ENCODE measurements around the gene LRIG2. TPM values are rescaled to one million over a fixed set of nuclear protein-coding genes. Genes with fewer than 3 reads are reported as not detected.

Gene LRIG2
- total and polyA plus RNA-seq, 2 of the 13 experiments (the other 11 are each of a cell fraction or from before 2014, with no cell fraction given) = 8.1 to 12.2 TPM

DNA sequence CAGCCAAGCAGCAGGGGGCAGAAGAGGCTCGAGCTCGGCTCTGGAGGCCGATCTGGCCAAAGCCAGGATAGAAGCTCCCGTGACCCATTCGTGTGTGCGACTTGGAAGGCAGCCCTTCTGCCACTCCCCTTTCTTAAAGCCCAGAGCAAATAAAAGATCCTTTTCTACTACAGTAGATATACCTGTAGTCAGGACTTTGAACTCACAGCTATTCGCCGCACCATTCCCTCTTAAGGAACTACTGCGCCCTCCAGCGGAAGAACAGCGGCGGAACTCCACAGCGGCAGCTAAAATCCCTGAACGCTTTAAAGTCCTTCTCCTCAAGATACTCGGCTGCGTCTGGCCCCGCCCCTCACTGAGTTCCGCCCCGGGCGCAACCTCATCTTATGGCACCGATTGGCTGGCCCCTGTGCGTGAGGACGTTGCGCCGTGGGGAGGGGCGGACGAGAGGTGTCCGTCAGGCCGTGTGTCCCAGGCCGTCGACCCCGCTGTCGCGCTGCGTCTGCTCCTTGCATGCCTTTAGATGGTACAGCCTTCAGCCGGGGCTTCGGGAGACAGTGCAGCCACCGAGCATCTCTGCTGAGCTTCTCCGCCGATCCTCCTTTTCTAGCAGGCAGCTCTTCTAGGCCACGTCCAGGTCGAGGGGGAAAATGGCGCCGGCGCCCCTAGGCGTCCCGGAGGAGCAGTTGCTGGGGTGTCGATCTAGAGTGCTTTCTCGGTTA, at the start of gene LRIG2 (continued):
- no peak for TF ChIP-seq ERF (CRISPR knock-in tag; IDR thresholded peaks at IDR 0.05)
- TF ChIP-seq, protein P1, sequence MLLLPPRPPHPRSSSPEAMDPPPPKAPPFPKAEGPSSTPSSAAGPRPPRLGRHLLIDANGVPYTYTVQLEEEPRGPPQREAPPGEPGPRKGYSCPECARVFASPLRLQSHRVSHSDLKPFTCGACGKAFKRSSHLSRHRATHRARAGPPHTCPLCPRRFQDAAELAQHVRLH (CRISPR knock-in tag; IDR thresholded peaks at IDR 0.05; ENCODE audit: borderline replicate concordance, low read depth) = peak; percentile 23; the same call in 1 of the 2 replicates
- TF ChIP-seq ZNF256 (CRISPR knock-in tag; conservative IDR thresholded peaks at IDR 0.05) = peak; percentile 88; the same call in 1 of the 2 replicates
- peak; percentile 90 for TF ChIP-seq KDM5B (CRISPR knock-in tag; IDR thresholded peaks at IDR 0.05; ENCODE audit: borderline replicate concordance)
- no peak for TF ChIP-seq SMAD1 (CRISPR knock-in tag; IDR thresholded peaks at IDR 0.05; ENCODE audit: borderline replicate concordance, low read depth)
- TF ChIP-seq ZFAT (CRISPR knock-in tag; conservative IDR thresholded peaks at IDR 0.05) = 0 out of 2 replicates have a peak, but pooled peaks have one; percentile 45
- TF ChIP-seq, protein P2, sequence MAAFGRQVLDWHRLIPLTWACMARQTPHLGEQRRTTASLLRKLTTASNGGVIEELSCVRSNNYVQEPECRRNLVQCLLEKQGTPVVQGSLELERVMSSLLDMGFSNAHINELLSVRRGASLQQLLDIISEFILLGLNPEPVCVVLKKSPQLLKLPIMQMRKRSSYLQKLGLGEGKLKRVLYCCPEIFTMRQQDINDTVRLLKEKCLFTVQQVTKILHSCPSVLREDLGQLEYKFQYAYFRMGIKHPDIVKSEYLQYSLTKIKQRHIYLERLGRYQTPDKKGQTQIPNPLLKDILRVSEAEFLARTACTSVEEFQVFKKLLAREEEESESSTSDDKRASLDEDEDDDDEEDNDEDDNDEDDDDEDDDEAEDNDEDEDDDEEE (CRISPR knock-in tag; IDR thresholded peaks at IDR 0.05) = no peak
- peak; percentile 28; the same call in 1 of the 2 replicates for TF ChIP-seq ZNF629 (CRISPR knock-in tag; conservative IDR thresholded peaks at IDR 0.05)
- no peak for TF ChIP-seq ZNF296 (CRISPR knock-in tag; conservative IDR thresholded peaks at IDR 0.05)
- no peak for TF ChIP-seq SCMH1 (CRISPR knock-in tag; IDR thresholded peaks at IDR 0.05; ENCODE audit: borderline replicate concordance)
- TF ChIP-seq KLF12 (CRISPR knock-in tag; IDR thresholded peaks at IDR 0.05; ENCODE audit: borderline replicate concordance) = no peak; the same call in 1 of the 2 replicates
- TF ChIP-seq THYN1 (CRISPR knock-in tag; IDR thresholded peaks at IDR 0.05; ENCODE audit: borderline replicate concordance, low read depth) = no peak
- TF ChIP-seq NR2C2 (CRISPR knock-in tag; IDR thresholded peaks at IDR 0.05; ENCODE audit: borderline replicate concordance) = peak; percentile 56; the same call in 1 of the 2 replicates
- TF ChIP-seq ZNF335 (CRISPR knock-in tag; IDR thresholded peaks at IDR 0.05) = no peak; the same call in 1 of the 2 replicates
- no peak for TF ChIP-seq RFXANK (CRISPR knock-in tag; IDR thresholded peaks at IDR 0.05)
- no peak for TF ChIP-seq ZNF713 (CRISPR knock-in tag; IDR thresholded peaks at IDR 0.05)
- TF ChIP-seq ETV6 (CRISPR knock-in tag; conservative IDR thresholded peaks at IDR 0.05) = no peak
- TF ChIP-seq RBAK (CRISPR knock-in tag; IDR thresholded peaks at IDR 0.05) = no peak
- peak; percentile 56; the same call in 1 of the 2 replicates for TF ChIP-seq NKX3-1 (CRISPR knock-in tag; IDR thresholded peaks at IDR 0.05)
- TF ChIP-seq, protein P3, sequence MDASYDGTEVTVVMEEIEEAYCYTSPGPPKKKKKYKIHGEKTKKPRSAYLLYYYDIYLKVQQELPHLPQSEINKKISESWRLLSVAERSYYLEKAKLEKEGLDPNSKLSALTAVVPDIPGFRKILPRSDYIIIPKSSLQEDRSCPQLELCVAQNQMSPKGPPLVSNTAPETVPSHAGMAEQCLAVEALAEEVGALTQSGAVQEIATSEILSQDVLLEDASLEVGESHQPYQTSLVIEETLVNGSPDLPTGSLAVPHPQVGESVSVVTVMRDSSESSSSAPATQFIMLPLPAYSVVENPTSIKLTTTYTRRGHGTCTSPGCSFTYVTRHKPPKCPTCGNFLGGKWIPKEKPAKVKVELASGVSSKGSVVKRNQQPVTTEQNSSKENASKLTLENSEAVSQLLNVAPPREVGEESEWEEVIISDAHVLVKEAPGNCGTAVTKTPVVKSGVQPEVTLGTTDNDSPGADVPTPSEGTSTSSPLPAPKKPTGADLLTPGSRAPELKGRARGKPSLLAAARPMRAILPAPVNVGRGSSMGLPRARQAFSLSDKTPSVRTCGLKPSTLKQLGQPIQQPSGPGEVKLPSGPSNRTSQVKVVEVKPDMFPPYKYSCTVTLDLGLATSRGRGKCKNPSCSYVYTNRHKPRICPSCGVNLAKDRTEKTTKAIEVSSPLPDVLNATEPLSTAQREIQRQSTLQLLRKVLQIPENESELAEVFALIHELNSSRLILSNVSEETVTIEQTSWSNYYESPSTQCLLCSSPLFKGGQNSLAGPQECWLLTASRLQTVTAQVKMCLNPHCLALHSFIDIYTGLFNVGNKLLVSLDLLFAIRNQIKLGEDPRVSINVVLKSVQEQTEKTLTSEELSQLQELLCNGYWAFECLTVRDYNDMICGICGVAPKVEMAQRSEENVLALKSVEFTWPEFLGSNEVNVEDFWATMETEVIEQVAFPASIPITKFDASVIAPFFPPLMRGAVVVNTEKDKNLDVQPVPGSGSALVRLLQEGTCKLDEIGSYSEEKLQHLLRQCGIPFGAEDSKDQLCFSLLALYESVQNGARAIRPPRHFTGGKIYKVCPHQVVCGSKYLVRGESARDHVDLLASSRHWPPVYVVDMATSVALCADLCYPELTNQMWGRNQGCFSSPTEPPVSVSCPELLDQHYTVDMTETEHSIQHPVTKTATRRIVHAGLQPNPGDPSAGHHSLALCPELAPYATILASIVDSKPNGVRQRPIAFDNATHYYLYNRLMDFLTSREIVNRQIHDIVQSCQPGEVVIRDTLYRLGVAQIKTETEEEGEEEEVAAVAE (CRISPR knock-in tag; IDR thresholded peaks at IDR 0.05; ENCODE audit: borderline replicate concordance) = no peak

All from HepG2 (cell line).